GM21367 (cell line): ENCODE data around the gene MYO5A.

Source experiments
- ATAC-seq: cut with Tn5 transposase; IDR thresholded peaks from one replicate; pipeline ENCODE4 v1.9.1; 2021; ENCODE audit not compliant: unreplicated experiment

MYO5A gene

DNA sequence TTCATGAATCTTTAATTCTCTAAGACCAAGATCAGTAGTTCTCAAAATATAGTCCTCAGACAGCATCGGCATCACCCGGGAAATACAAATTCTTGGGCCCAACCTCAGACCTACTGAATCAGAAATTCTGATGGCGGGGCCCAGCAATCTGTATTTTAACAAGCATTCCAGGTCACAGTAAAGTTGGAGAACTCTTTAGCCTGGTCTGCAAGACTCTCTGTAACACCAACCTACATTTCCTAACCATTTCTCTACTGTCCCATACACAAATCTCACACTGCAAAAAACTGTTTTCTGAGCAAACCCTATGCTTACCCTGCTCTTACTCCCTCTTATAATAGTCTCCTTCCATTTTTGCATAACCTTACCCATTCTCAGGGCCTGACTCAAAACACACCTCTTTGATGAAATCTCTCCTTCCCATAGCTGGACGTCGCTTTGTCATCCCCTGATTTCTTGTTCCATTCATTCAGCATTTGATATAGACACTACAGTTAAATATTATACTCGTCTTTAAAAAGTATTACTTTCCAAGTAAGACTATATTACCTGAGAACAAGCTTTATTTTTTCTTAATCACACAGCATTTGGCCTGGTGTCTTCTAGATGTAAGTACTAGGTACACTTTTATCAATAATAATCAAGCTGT is 149.8 kb downstream of the MYO5A start:
- peak; percentile 50 for ATAC-seq

- ATAC-seq: peak; percentile 71
Observed at GRCh38 chr15:52370010-52370409, 158.7 kb downstream of the MYO5A start.

DNA sequence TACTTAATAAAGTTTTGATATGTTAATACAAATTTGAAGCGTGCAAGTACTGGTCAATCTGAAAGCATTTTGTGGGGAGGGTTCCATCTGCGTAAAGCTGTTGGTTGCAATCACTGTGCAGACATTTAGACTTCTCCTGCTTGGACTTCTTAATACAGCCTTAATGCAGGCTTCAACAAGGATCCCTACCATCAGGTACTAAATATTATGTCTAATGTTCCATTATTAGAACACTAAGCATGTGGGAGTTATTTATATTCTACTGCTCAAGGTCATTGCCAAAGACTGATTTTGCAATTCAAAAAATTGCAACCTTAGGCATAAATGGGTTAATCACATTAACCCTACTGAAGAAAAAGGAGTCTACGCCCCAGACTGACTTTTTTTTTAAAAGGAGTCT is 159.2 kb downstream of the MYO5A start:
- ATAC-seq: no peak

- no peak for ATAC-seq
Observed at GRCh38 chr15:52369030-52369429, 159.7 kb downstream of the MYO5A start.

DNA sequence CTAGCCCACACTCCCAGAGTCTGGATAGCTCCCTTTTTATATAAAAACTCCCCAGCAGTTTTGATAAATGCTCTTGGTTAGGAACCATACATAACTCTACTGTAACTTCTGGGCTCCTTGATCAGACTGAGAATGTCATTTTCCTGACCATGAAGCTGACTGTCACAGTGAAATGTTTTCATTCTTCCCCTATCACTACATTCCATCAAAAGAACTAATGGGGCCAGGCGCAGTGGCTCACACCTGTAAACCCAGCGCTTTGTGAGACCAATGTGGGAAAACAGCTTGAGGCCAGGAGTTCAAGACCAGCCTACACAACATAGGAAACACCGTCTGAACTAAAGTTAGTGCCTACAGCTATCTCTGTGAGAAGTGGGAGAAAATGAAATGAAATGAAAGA is 160.3 kb downstream of the MYO5A start:
- ATAC-seq: no peak

DNA sequence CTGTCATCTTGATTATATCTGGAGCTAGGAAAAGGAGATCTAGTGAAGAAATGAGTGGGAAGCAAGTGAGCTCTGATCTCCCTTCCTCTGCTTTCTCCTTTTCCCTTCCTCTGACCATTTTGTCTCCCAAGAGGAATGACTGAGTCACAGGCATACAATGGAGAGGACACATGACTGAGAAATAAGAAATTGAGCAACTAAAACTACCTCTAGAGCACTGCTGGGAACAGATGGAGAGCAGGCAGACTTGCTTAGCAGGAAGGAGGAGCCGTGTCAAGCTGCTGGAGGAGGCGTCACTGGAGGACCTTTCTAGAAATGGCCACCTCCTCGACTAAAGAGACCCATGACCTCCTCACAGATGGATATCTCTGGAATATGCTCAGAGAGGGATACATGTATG is 166.2 kb downstream of the MYO5A start:
- ATAC-seq: no peak

DNA sequence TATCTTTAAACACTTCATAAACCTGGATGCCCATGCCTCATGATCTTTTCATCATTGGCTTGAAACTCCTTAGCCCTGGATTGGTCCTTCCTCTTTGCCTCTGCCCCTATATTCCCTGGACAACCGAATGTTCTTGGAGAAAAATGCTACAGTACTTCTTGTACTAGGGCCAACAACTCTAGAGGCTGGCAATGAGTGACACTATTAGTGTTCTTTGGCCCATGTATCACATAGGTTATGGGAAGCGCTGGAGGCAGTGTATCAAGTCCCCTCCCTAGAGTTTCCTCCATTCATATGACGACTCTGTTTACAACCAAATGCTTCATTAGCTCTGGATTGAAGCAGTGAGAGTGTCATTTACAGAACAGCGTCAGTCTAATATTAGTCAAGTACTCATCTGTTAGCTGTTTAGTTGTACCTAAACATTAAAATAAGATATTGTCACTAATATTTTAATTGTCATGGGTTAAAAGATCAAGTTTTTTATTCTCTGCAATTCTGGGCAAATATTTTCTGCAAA is 166.6 kb downstream of the MYO5A start:
- no peak for ATAC-seq

DNA sequence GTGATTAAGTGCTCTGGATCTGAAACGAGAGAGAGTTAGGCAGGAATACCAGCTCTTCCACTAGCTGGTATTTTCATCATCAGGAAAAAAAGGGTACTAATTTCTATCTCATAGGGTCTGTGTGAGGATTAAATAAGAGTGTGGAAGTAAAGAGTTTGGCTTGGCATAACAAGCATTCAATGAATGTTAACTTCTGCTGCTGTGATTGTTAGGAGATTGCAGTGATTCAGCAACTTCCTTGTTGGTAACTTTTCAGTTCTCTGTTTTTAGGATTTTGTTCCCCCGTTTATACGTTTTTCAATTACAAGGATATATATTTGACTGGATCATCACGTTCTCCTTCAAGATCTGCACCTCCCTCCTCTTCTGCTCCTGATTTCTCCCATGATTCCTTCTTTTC is 167.2 kb downstream of the MYO5A start:
- no peak for ATAC-seq

- no peak for ATAC-seq
Observed at GRCh38 chr15:52360229-52361203, 168.2 kb downstream of the MYO5A start.

GRCh38 chr15:52359722-52360121 is 169.0 kb downstream of the MYO5A start:
- no peak for ATAC-seq

DNA sequence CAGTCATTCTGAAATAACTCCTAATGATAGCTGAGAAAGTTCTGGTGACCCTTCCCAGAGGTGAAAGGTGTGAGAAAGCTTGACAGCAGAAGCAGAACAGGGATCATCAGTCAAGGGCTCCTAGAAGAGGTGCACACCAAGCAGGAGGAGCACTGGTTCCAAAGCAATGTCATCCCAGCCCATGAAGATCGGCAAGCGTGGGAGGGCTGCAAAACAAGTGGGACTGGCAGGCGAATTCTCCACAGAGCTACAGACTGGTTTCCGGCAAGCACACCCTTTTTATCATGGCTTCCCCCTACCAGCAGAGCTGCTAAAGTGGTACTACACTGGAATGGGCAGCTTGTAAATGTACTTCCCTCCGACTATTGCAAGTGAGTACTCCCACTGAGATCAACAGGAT is 170.7 kb downstream of the MYO5A start:
- ATAC-seq: no peak

DNA sequence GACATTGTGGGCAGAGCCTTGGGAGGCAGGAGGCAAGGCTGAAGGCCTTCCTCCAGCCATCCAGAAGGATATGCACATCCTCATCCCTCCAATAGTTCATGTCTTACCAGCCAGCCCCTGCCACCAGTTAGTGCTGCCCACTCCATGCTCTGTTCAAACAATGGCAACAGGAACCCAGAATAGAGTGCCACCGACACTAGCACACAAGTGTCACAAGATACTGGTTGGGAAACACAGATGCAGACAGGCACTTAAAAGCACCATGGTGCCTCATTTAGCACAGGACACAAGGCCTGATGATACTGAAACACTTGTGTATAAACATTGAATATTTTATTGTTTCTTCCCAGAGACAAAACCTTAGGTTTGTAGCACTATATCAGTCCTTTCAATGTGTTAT is 176.6 kb downstream of the MYO5A start:
- ATAC-seq: no peak

DNA sequence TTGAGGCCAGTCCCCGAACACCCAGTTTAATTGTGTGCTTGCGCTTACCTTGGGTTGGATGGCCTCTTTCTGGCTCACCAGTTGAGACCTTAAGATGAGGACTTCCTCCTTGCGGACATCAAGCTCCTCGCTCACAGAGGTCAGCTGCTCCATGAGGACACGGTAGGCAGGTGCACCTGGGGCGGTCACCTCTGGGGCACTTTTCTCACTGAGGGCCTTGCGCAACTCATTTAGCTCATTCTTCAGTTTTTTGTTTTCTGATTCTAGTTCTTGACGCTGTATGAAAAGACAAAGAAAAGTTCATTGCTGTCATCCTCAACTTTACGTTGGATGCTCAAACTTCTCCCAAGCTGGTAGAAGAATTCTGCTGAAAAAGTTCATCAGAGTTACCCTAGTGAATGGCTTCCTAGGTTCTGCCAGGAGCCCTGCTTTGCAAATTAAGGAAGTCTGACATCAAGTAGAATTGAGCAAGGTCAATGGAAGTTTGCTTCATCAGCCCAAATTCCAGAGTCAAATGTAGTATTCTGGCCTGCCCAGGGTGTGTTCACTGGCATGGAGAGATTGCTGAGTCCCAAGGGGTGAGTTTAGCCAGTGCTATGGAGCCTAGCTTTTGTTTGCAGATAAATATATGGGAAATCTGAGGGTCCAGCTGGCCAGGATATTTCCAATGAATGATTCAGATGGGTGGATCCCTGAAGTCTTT is 177.3 kb downstream of the MYO5A start:
- no peak for ATAC-seq

GRCh38 chr15:52350423-52350822 is 178.3 kb downstream of the MYO5A start:
- ATAC-seq: no peak

DNA sequence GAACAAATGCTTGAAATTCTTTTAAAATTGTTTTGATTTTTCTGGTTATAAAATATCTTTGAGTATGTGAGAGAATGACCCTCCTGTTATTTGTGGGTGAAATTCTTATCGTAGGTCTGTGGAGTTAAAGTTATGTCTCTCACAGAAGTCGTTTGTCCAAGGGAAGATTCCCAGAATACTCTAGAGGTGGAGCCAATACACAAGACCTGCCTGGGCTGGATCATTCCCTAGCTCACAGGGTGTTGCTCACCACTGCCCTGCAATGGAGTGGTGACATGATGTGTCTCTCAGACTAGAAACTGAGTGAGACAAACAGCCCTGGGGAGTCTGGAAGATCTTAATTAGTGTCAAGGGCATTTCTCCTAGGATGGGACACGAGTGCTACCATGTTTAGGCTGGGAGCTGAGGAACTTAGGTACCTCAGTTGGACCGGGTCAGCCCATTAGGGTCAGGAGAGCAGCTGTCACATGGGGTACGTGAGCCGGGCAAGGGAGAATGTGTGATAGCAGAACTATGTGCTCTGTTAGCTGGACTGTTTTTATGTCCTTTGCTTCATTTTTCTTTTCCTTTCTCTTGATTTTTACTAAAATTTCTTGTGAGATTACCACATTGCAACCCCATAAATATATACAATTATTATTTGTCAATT is 179.5 kb downstream of the MYO5A start:
- no peak for ATAC-seq

DNA sequence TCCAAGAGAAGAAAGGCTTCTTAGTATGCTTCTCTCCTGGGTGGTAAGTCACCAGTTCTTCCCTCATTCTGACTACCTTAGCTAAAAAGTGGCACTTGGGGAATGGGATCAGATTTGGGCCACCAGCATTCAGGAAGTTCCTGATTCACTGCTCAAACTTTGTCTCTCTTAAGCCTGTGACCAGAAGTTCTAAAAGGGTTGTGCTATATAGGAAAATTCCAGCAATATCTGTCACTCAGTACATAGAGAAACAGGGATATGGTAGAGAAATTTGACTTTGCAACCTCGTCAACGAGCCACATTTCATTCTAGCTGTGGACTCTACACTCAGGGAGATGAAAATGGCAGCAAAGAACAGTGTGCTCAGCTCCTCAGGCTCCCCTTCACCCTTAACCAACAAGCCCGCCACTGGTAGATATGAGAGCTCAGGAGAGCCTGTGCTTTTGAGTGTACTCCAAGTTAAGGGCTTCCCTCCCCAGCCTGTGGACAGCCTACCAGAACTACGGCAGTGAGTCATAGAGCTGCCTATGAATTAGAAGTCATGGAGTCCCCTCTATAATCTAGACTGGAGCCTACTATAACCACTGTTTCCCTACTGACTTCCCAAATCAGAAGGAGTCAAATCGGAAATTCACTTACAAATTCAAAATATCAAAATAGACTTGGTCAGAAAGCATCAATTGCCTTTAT is 180.5 kb downstream of the MYO5A start:
- ATAC-seq: no peak

GRCh38 chr15:52344592-52344991 is 184.1 kb downstream of the MYO5A start:
- no peak for ATAC-seq

DNA sequence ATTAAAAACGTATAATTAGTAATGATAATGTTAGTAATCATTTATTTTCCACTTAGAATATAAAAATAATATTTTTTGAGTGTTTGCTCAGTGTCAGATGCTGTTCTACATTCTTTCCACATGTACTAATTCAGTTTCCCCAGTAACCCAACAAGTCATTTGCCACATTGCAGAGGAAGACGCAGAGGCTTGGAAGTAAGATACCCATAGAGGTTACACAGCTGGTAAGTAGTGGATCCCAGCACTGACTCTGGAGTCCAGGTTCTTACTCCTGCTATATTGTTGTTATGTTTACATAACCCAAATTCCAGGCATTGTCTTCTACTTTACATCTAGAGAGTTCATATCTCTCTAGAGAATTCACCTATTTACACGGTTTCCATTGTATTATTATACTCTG is 184.8 kb downstream of the MYO5A start:
- ATAC-seq: no peak

DNA sequence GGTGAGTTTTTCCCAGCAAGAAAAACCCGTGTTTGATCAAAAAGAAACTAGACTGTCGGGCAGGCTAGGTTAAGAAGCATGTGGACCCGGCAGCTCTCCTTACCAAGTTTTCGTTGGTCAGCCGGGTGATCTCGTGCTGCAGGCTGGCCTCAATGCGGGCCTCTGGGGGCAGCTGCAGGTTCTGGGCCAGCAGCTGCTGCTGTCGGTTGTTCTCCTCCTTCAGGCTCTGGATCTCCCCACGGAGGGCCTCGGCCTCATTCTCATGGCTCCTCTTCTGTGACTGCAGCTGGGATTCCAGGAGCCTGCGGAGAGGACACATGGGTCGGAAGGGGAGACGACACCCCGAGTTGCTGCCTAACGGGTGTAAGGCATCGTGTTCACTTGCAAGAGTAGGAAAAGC is 188.6 kb downstream of the MYO5A start:
- no peak for ATAC-seq

DNA sequence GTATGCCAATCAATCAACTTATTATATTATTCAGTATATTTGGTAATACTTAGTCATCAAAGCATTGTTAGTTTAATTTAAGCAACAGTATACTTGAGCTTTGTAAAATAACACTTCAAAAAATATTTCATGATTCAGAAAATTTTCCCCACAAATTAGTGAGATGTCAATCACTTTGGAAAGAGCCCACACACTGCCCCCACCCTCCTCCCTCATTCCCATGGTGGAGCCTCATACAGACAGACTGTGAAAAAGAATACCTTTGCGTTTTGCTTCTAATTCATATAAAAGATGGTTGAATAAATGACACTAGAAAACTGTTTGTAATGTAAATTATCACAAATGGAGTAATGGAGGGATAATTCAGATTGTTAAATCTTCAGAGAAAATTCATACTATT is 189.8 kb downstream of the MYO5A start:
- no peak for ATAC-seq
